ENCODE measurements around the gene GNG2.

GRCh38 chr14:51921026-51921425, 60.6 kb downstream of the GNG2 start:
- no peak for TF ChIP-seq POLR2A (IDR thresholded peaks at IDR 0.05)
- TF ChIP-seq CTCF (IDR thresholded peaks at IDR 0.05) = no peak

Measured in transverse colon (tissue), 3 donors.